ENCODE measurements around the gene ADCYAP1R1. TPM values are rescaled to one million over a fixed set of nuclear protein-coding genes. Genes with fewer than 3 reads are reported as not detected.

Gene ADCYAP1R1
- total and polyA plus RNA-seq, 3 donors from 2014 or later: 3.2 to 4.8 (median 4.3) TPM

DNA sequence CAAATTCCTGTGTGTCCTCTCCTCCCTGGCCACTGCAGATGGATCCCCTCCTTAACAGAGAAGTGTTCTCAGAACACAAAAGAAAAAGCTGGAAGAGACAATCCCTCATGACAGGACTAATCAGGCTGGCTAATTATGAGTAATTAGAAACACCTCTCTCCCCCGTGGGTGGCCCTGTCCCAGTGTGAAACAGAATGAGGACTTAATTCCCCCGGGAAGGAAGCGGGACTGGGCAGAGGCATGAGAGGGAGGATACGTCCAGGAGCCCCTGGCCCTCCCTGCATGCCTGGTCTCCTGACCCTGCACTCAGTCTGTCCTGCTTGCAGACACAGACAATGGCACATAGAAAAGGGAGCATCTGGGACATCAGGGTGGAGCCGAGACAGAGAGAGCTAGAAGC, 7.6 kb upstream of the ADCYAP1R1 start:
- no peak overlapping the region for H3K27ac ChIP-seq
- H3K4me3 ChIP-seq: no peak overlapping the region
- DNase-seq: no peak
- no peaks in the 10 kb centered on the region for H3K27me3 ChIP-seq
- no peaks in the 10 kb centered on the region for H3K4me1 ChIP-seq
- TF ChIP-seq, protein P1, sequence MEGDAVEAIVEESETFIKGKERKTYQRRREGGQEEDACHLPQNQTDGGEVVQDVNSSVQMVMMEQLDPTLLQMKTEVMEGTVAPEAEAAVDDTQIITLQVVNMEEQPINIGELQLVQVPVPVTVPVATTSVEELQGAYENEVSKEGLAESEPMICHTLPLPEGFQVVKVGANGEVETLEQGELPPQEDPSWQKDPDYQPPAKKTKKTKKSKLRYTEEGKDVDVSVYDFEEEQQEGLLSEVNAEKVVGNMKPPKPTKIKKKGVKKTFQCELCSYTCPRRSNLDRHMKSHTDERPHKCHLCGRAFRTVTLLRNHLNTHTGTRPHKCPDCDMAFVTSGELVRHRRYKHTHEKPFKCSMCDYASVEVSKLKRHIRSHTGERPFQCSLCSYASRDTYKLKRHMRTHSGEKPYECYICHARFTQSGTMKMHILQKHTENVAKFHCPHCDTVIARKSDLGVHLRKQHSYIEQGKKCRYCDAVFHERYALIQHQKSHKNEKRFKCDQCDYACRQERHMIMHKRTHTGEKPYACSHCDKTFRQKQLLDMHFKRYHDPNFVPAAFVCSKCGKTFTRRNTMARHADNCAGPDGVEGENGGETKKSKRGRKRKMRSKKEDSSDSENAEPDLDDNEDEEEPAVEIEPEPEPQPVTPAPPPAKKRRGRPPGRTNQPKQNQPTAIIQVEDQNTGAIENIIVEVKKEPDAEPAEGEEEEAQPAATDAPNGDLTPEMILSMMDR (IDR thresholded peaks at IDR 0.05): no peak
- no peak for TF ChIP-seq POLR2A (IDR thresholded peaks at IDR 0.05)
- no peaks in the 10 kb centered on the region for H3K36me3 ChIP-seq (ENCODE audit: low read depth, missing control alignments)
- 71% methylated on average over 4 to 5 of the region's 5 CpGs for WGBS, 2 donors
- intact Hi-C loops (cut with DNase I; ENCODE audit: low total_unique reads): no loop called here
- H3K9me3 ChIP-seq: no peaks in the 10 kb centered on the region

DNA sequence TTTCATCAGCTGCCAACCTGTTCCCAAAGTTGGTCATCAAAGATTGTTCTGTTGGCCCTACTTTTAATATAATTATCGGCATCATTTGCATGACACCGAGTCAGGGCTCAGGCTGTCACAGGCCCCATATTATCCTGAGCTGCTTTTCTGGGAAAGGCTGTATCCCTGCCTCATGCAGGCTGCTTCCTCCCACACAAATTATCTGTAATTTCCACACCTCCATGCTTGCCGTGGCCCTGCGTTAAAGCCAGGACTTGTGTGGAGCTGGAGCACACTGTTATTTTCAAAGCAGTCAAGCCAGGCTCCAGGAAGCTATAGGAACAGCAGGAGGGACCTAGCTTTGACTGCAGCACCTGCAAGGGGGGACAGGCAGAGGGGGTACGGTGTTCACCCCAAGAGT, 5.4 kb upstream of the ADCYAP1R1 start:
- intact Hi-C loops (cut with DNase I; ENCODE audit: low total_unique reads): no loop called here
- Histone ChIP-seq H3K36me3 (ENCODE audit: low read depth, missing control alignments) (no peaks in the 10 kb centered on the region), H3K27ac (no peak overlapping the region), H3K27me3 (no peaks in the 10 kb centered on the region), H3K9me3 (no peaks in the 10 kb centered on the region), H3K4me1 (no peaks in the 10 kb centered on the region), H3K4me3 (no peak overlapping the region)
- TF ChIP-seq, protein P1 (IDR thresholded peaks at IDR 0.05): no peak
- no peak for TF ChIP-seq POLR2A (IDR thresholded peaks at IDR 0.05)
- WGBS, 2 donors: 83 to 92% methylated on average over 5 of the region's 5 CpGs
- no peak for DNase-seq

DNA sequence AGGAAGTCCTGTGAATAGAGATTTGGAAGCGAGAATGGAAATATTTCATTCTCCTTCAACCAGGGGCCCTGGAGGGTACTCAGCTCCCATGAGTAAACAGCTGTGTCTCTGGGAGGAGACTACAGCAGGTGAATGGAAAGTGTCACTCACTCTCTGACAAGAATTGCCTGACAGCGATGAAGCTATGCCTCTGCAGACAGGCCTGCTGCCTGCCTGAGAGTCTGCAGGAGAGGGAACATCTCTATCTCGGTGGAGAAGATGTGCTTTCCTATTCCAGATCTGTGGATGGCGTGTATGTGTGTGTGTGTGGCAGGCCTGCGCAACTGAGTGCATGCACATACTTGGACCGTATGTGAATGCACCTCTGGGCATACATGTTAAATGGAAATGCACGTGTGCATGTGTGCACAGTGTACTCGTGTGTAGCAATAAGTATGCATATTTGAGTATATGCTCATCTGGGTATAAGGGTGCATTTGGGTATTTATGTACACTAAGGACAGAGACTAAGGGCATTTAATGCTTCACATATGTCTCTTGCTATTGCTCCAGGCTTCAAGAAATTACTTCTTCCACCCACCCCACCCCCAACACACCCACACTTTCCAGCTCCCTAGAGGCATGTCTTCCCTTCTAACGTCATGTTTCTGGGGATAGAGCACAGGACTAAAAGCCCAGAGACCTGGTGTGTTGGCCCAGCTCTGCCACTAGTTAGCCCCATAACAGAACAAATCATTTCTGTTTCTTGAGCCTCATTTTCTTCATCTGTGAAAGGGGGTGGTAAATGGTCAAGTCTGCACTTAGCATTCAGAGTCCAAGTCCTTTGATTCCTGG, 4.6 kb upstream of the ADCYAP1R1 start:
- 89 to 91% methylated on average over 8 to 9 of the region's 9 CpGs for whole genome bisulfite sequencing, 2 donors
- no peak for TF ChIP-seq POLR2A (IDR thresholded peaks at IDR 0.05)
- TF ChIP-seq, protein P1 (IDR thresholded peaks at IDR 0.05): no peak
- H3K36me3 ChIP-seq (ENCODE audit: low read depth, missing control alignments): no peaks in the 10 kb centered on the region
- no peaks in the 10 kb centered on the region for H3K4me1 ChIP-seq
- no peak for DNase-seq
- no peaks in the 10 kb centered on the region for H3K9me3 ChIP-seq
- intact Hi-C loops (cut with DNase I; ENCODE audit: low total_unique reads): no loop called here
- H3K4me3 ChIP-seq: no peak overlapping the region
- H3K27ac ChIP-seq: no peak overlapping the region
- no peaks in the 10 kb centered on the region for H3K27me3 ChIP-seq

DNA sequence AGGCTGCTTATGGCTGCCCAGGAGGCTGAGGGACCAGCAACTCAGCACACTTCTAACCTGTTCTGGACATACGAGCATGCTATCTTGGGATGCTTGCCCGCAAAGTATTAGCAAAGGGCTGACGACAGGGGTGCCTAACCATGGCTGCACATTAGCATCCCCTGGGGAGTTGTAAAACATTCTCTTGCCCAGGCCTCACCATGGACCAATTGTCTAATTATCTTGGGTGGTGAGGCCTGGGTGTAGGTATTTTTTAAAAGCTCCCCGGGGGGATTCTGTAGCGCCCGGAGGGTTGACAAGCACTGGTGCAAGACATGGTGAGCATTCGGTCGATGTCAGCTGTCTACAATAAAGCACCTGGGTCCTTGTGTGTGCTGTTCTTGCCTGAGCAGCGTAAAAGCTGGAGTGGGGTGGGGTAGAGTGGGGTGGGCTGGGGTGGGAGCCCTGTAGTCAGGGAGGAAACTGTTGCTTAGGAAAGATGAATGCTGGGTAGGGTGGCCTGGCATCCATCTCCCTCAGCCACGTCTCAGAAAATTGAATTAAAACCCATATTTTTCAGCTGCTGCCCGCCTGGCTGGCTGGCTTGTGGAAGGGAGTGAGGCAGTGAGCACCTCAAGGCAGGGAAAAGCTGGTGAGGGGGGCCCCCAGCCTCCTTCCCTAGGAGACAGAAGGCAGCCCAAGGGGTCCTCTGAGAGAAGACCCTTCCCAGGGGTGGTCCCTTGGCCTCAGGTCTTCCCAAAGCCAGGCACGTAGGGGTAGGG, 2.9 kb upstream of the ADCYAP1R1 start:
- H3K4me3 ChIP-seq: no peak overlapping the region
- TF ChIP-seq POLR2A (IDR thresholded peaks at IDR 0.05): no peak
- TF ChIP-seq, protein P1 (IDR thresholded peaks at IDR 0.05): no peak
- H3K36me3 ChIP-seq (ENCODE audit: low read depth, missing control alignments): no peaks in the 10 kb centered on the region
- WGBS, 2 donors: 79 to 89% methylated on average over 8 to 12 of the region's 12 CpGs
- H3K27me3 ChIP-seq: no peaks in the 10 kb centered on the region
- H3K4me1 ChIP-seq: no peaks in the 10 kb centered on the region
- intact Hi-C loops (cut with DNase I; ENCODE audit: low total_unique reads): no loop called here
- no peak overlapping the region for H3K27ac ChIP-seq
- no peak for DNase-seq
- no peaks in the 10 kb centered on the region for H3K9me3 ChIP-seq
